GM13977 (cell line): ENCODE data around the gene ITPR3.

ENCODE experiments used
- DNase-seq: peaks from one replicate; pipeline ENCODE4 v3.0.0; 2012; ENCODE audit warnings: low spot score
- CTCF ChIP-seq: IDR thresholded peaks from 2 replicates; pipeline ENCODE4 v1.5.1; 2012; ENCODE audit warnings: mild to moderate bottlenecking, control low read depth; ENCODE audit not compliant: insufficient read depth; ENCODE audit errors: extremely low read depth, missing control alignments
- in situ Hi-C: fragments of 300-500 bp; cut with MboI; formaldehyde crosslinking; loops from one replicate; pipeline ENCODE4 v1.12.0; 2022; ENCODE audit warnings: low sequenced_read_pairs, low pct_unique_long_range_greater_than_20kb, mixed read lengths, inconsistent platforms; ENCODE audit not compliant: unreplicated experiment

ITPR3 gene

GRCh38 chr6:33621711-33622388 is 728 bp downstream of the ITPR3 start:
- in situ Hi-C loops, result no loop called here
- peak; percentile 66 for DNase-seq
- no peak for TF ChIP-seq CTCF

- in situ Hi-C loops, result no loop called here
- TF ChIP-seq CTCF, result no peak
- DNase-seq, result peak; percentile 66
These were observed 1.6 kb downstream of the ITPR3 start for GRCh38 chr6:33622456-33623431.

GRCh38 chr6:33623895-33624381 is 2.8 kb downstream of the ITPR3 start:
- TF ChIP-seq CTCF, result no peak
- DNase-seq, result no peak
- in situ Hi-C loops, result no loop called here

GRCh38 chr6:33624856-33625255 is 3.7 kb downstream of the ITPR3 start:
- in situ Hi-C loops, result no loop called here
- TF ChIP-seq CTCF, result no peak
- DNase-seq, result no peak

- in situ Hi-C loops, result no loop called here
These were observed 6.8 kb downstream of the ITPR3 start for GRCh38 chr6:33627876-33628275.

More at GRCh38 chr6:33627876-33628275, 6.8 kb downstream of the ITPR3 start:
- no peak for DNase-seq
- no peak for TF ChIP-seq CTCF
